COLO668 (cell line): ENCODE measurements around the gene GPAT3.

ENCODE experiments used
- DNase-seq: peaks from one replicate; lab custom pipeline; 2025; ENCODE audit not compliant: unreplicated experiment; lab: John Stamatoyannopoulos, UW

Gene GPAT3

DNA sequence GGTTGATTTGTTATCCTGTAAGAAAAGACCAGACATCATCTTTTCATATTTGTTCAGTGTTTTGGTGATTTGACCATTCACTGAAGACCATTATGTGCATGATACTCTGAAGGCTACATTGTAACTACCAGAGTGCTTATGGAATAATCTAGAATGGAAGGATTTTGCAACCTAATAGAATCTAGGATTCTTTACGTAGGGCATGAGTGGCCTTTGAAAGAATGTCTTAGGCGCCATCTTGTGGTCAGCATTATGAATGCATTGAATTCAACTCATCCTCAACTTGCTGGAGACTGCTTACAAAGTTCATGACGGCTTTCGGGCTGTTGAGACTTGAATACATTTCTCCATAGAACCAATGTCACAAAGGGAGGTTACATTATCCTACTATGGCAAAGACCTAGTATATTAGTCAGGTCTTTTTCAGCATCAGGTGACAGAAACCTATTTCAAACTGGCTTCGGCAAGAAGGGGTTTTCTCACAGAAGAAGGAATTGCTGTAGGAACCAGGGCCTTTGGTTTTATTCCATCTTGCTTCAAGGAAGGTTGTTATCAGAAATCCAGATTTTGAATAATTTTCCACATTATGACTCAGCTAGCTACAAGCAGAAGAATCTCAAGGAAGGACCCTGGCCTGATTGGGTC is 104.1 kb downstream of the GPAT3 start:
- DNase-seq: peak; percentile 47

DNA sequence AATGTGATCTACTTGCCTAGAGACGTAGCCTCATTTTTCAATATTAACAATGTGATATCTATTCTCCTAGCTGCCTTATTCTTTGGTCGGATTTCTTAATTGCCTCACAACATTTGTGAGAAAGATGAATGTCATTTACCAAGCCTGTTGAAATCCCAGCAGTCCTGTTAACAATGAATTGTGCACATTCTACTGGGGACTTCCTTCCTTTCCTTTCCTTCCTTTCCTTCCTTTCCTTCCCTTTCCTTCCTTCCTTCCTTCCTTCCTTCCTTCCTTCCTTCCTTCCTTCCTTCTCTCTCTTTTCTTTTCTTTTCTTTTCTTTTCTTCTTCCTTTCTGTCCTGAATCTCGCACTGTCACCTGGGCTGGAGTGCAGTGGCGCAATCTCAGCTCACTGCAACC is 107.1 kb downstream of the GPAT3 start:
- no peak for DNase-seq

DNA sequence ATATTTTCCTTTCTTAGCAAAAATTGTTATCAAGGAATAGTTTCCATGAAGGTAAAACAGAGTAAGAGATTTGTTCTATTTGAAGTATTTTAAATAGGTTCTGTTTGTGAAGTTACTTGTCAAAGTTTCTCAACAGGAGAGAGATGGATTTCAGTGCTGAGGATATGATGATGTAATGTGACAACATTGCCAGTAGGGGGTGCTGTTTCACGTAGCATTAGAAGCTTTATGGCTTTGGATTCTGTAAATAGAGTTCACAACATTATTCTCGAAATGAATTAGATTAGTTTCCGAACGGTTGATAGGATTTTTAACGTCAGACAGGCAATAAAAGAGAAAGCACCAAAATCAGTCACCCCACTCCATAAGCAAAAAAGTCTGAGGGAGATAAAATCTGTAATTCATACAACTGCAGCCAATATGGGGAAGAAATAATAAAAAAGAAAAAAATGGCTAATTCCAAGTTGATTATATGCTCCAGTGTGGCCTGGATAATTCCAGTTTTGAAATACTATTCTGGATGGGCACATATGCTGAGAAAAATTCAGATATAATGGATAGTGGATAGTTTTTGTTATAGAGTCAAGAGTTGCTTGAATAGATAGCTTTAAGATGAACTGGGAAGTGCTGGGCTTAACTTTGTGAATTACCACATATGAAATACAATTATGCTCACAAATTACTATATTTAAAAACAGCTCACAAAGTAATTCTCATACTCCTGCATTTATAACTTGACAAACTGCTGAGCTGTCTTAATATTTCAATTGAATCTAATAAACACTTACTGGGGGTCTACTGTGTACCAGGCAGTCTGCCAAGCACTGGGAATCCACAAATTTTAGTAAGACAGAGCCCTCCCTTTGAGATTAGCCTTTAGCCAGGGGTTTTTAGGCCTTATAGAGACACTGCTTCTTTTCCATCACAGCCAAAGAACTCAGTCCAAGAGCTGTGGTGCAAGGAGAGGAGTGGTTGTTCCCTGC is 109.1 kb downstream of the GPAT3 start:
- peak; percentile 17 for DNase-seq

DNA sequence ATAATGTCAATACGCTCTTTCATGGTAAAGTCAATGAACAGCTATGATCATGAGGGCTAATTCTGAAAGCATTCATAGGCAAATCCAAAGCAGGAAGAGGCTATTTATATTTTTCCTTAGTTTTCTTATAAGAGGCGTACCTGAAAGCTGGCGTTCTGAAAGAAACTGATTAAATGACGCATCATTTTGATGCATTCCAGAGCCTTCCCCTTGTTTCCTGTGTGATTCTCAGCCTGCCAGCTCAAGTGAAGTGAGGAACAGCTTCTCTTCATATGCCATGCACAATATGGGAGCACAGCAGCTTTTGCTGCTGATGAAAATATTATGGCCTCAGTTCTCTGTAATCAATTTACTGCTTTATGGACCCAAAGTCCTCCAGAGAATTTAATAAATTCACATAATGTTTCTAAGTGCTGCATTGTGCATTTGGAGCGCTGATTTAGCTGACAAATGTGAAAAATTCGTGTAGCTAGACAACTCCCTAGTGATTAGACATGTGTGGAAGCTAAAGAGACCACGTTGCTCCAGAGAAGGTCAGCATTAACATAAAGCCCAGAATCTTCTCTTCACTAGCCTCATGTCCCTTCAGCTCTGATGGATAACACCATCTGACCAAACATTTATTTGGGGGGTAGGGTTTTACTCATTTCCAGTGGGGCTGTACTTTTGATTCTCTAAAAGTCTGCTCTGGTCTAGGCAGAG is 110.8 kb downstream of the GPAT3 start:
- no peak for DNase-seq

DNA sequence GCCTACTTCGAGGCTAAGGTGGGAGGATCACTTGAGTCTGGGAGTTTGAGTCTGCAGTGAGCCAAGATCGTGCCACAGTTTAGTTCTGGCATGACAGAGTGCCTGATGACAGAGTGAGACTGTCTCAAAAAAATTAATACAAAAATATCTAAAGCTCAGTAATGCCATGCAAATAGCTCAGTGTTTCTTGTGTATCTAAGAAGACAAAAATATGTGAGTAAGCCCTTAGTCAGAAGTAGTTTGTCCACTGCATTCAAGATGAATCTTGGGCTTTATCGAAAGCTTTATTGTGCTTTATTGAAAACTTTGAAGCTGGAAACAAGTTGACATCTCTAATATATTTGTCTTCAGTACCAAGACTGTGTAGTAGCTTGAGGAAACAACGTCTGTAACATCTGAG is 115.9 kb downstream of the GPAT3 start:
- no peak for DNase-seq
